Neural cell (in vitro differentiated cells): Measurements from ENCODE around the gene ERMARD.

Source experiments
- CTCF ChIP-seq: fragments of 450-650 bp; IDR thresholded peaks from 2 replicates; pipeline ENCODE4 v1.5.1; 2014; ENCODE audit warnings: antibody characterized with exemption, mild to moderate bottlenecking, moderate library complexity; ENCODE audit not compliant: poor library complexity, severe bottlenecking
- EZH2 ChIP-seq: fragments of 200-600, 300-800 bp; shearing (Covaris generic), sonication (generic); IDR thresholded peaks from 2 replicates; pipeline ENCODE4 v1.6.1; 2014; ENCODE audit warnings: antibody characterized with exemption, low read length, borderline replicate concordance, mild to moderate bottlenecking; ENCODE audit not compliant: insufficient read depth, poor library complexity, severe bottlenecking
- POLR2AphosphoS5 ChIP-seq: IDR thresholded peaks from 2 replicates; pipeline ENCODE4 v1.6.1; 2012
- TAF1 ChIP-seq: IDR thresholded peaks from 2 replicates; pipeline ENCODE4 v1.6.1; 2012; ENCODE audit warnings: low read depth

GRCh38 chr6:169808608-169808967, 57.2 kb downstream of the ERMARD start:
- TF ChIP-seq CTCF (no peak), POLR2AphosphoS5 (no peak), EZH2 (no peak), TAF1 (no peak)
